H1 (cell line): ENCODE results near the gene NYAP2. TPM values are rescaled to one million over a fixed set of nuclear protein-coding genes. Genes with fewer than 3 reads are reported as not detected.

Experiments used
- BACH1 ChIP-seq: IDR thresholded peaks from 2 replicates; pipeline ENCODE4 v1.6.1; 2012; ENCODE audit warnings: low read length, improper control_type of control experiment
- BRCA1 ChIP-seq: IDR thresholded peaks from 2 replicates; pipeline ENCODE4 v1.6.1; 2012; ENCODE audit warnings: low read depth, low read length, improper control_type of control experiment
- EGR1 ChIP-seq: IDR thresholded peaks from 2 replicates; pipeline ENCODE4 v1.6.1; 2011; ENCODE audit warnings: low read depth, low read length, borderline replicate concordance
- JUND ChIP-seq: IDR thresholded peaks from 2 replicates; pipeline ENCODE4 v1.6.1; 2011; ENCODE audit warnings: mild to moderate bottlenecking, improper control_type of control experiment, low read length
- SIRT6 ChIP-seq: IDR thresholded peaks from one replicate; pipeline ENCODE4 v1.7.1; 2012; ENCODE audit warnings: low read length, inconsistent platforms
- SP2 ChIP-seq: IDR thresholded peaks from 2 replicates; pipeline ENCODE4 v1.6.1; 2012; ENCODE audit warnings: mild to moderate bottlenecking, low read length, inconsistent platforms
- SP4 ChIP-seq: IDR thresholded peaks from 2 replicates; pipeline ENCODE4 v1.6.1; 2012; ENCODE audit warnings: low read length, inconsistent platforms
- TAF7 ChIP-seq: optimal IDR thresholded peaks from 2 replicates; pipeline ENCODE3; 2011; ENCODE audit warnings: low read depth, mild to moderate bottlenecking, inconsistent platforms, low read length, moderate library complexity, borderline replicate concordance
- polyA plus RNA-seq, 7 experiments: library from polyadenylated mRNA; depleted of rRNA in 3 of 7; stranded (reverse) in 5 of 7; unstranded in 2 of 7; fragments of >200 nt in 5 of 7; fragments of 200-250 nt in 2 of 7; gene quantifications; 1 replicate in 5 of 7; 2 replicates in 1 of 7; 4 replicates in 1 of 7; pipeline versions ENCODE4 v1.2.1 to v1.2.3, GENCODE V29; 2011 to 2013; ENCODE audit warnings: missing spikeins in 2 of 7, mixed read lengths in 2 of 7
- total RNA-seq: library from RNA; stranded (reverse); fragmentation: NEBNext Ultra II Directional; extraction: Animal tissue kit (Norgen Biotek cat#: 25700); gene quantifications from 2 replicates; pipeline ENCODE4 v1.2.1, GENCODE V29; 2021

NYAP2 gene
- total and polyA plus RNA-seq, 2 of the 8 experiments (the other 6 are each of a cell fraction or from before 2014, with no cell fraction given), result not detected

GRCh38 chr2:225608136-225608535, 208.6 kb downstream of the NYAP2 start (continued):
- TF ChIP-seq TAF7 (no peak), BRCA1 (no peak), SP4 (no peak), EGR1 (no peak), SP2 (no peak), BACH1 (no peak), SIRT6 (no peak), JUND (no peak)
